ENCODE results near the gene PLCH1. TPM values are rescaled to one million over a fixed set of nuclear protein-coding genes. Genes with fewer than 3 reads are reported as not detected.

Gene PLCH1
- total and polyA plus RNA-seq, 2 of the 13 experiments (the other 11 are each of a cell fraction or from before 2014, with no cell fraction given): 2.0 to 3.0 TPM

DNA sequence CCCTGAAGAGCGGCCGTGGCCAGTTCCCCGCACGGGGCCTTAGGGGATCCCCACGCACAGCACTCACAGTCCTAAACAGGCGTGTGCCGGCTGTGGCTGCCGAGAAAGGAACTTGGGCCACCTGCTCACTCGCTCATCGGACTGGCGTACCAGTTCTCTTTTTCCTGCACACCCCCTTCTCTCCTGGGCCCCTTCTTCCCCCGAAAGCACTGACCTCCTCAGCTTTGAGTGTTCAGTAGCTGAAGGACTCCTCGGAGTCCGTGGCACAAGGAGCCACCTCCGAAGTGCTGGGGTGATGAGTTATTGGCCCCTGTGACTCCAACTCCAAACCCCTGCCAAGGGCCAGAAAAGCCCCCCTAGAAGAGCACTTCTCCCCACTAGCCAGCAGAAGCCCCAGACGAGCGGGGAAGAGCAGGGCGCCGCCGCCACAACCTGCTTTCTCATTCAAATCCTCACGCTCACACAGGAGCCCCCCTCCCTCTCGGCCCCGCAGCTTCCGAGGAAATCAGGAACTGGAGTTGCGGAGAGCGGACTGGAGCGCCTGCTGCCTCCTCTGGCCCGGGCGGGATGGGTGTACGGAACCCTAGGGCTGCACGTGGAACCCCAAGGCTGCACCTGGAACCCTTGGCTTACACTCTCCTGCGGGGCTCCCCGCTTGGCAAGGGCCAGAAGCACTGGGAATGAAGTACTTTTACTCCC lies at the start of gene PLCH1 (continued):
- TF ChIP-seq ZBTB46 (CRISPR knock-in tag; IDR thresholded peaks at IDR 0.05; ENCODE audit: borderline replicate concordance): no peak
- TF ChIP-seq XRCC5 (optimal IDR thresholded peaks at IDR 0.05; ENCODE audit: low read length): peak; percentile 95
- peak; percentile 99 for TF ChIP-seq PRDM15 (CRISPR knock-in tag; IDR thresholded peaks at IDR 0.05)
- peak; percentile 46; the same call in 1 of the 3 replicates for TF ChIP-seq MXI1 (IDR thresholded peaks at IDR 0.05; ENCODE audit: borderline replicate concordance, low read depth, low read length)
- TF ChIP-seq GABPA (IDR thresholded peaks at IDR 0.05; ENCODE audit: low read depth, low read length): no peak
- peak; percentile 19; the same call in 1 of the 2 replicates for TF ChIP-seq GABPA (CRISPR knock-in tag; IDR thresholded peaks at IDR 0.05; ENCODE audit: low read depth)
- no peak for TF ChIP-seq MAFG (CRISPR knock-in tag; IDR thresholded peaks at IDR 0.05)
- TF ChIP-seq YEATS4 (CRISPR knock-in tag; IDR thresholded peaks at IDR 0.05; ENCODE audit: borderline replicate concordance): 0 out of 2 replicates have a peak, but pooled peaks have one; percentile 4
- peak; percentile 71 for TF ChIP-seq SAP130 (CRISPR knock-in tag; IDR thresholded peaks at IDR 0.05; ENCODE audit: low read depth)
- peak; percentile 80 for TF ChIP-seq HDAC1 (CRISPR knock-in tag; IDR thresholded peaks at IDR 0.05)
- TF ChIP-seq MAZ (IDR thresholded peaks at IDR 0.05; ENCODE audit: borderline replicate concordance, low read depth, low read length): peak; percentile 98
- peak; percentile 83 for TF ChIP-seq MAZ (CRISPR knock-in tag; IDR thresholded peaks at IDR 0.05; ENCODE audit: low read depth)
- TF ChIP-seq POGK (CRISPR knock-in tag; conservative IDR thresholded peaks at IDR 0.05): peak; percentile 20; the same call in 1 of the 2 replicates
- TF ChIP-seq ZSCAN9 (CRISPR knock-in tag; IDR thresholded peaks at IDR 0.05; ENCODE audit: borderline replicate concordance): 0 out of 2 replicates have a peak, but pooled peaks have one; percentile 30
- TF ChIP-seq ARID3A (IDR thresholded peaks at IDR 0.05; ENCODE audit: low read depth, low read length): 0 out of 2 replicates have a peak, but pooled peaks have one; percentile 41
- TF ChIP-seq ZNF446 (CRISPR knock-in tag; IDR thresholded peaks at IDR 0.05): no peak
- TF ChIP-seq, protein P1, sequence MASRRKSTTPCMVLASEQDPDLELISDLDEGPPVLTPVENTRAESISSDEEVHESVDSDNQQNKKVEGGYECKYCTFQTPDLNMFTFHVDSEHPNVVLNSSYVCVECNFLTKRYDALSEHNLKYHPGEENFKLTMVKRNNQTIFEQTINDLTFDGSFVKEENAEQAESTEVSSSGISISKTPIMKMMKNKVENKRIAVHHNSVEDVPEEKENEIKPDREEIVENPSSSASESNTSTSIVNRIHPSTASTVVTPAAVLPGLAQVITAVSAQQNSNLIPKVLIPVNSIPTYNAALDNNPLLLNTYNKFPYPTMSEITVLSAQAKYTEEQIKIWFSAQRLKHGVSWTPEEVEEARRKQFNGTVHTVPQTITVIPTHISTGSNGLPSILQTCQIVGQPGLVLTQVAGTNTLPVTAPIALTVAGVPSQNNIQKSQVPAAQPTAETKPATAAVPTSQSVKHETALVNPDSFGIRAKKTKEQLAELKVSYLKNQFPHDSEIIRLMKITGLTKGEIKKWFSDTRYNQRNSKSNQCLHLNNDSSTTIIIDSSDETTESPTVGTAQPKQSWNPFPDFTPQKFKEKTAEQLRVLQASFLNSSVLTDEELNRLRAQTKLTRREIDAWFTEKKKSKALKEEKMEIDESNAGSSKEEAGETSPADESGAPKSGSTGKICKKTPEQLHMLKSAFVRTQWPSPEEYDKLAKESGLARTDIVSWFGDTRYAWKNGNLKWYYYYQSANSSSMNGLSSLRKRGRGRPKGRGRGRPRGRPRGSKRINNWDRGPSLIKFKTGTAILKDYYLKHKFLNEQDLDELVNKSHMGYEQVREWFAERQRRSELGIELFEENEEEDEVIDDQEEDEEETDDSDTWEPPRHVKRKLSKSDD (CRISPR knock-in tag; IDR thresholded peaks at IDR 0.05; ENCODE audit: low read depth): no peak

All from HepG2 (cell line).